Stimulated activated CD4-positive, alpha-beta T cell treated with anti-CD3 and anti-CD28 coated beads, Interleukin-12 subunit alpha, Interleukin-12 subunit beta, amount 100 ng/mL, for 4 hours (primary cell): ENCODE results near the gene STX7.

Experiments used
- DNase-seq: peaks from one replicate; pipeline ENCODE4 v3.0.0-alpha.2; 2020

The STX7 gene

GRCh38 chr6:132475925-132476324, 37.0 kb downstream of the STX7 start:
- DNase-seq, result no peak

GRCh38 chr6:132471787-132472186, 41.1 kb downstream of the STX7 start:
- DNase-seq, result no peak

GRCh38 chr6:132466952-132467351, 46.0 kb downstream of the STX7 start:
- no peak for DNase-seq

GRCh38 chr6:132465530-132466485, 47.1 kb downstream of the STX7 start:
- no peak for DNase-seq

- no peak for DNase-seq
These were observed 48.2 kb downstream of the STX7 start for GRCh38 chr6:132464538-132465256.

GRCh38 chr6:132461958-132462357, 51.0 kb downstream of the STX7 start:
- DNase-seq, result no peak

- no peak for DNase-seq
These were observed 53.3 kb downstream of the STX7 start for GRCh38 chr6:132459605-132459952.

GRCh38 chr6:132458887-132459604, 53.9 kb downstream of the STX7 start:
- DNase-seq, result no peak

- no peak for DNase-seq
These were observed 56.2 kb downstream of the STX7 start for GRCh38 chr6:132456700-132457143.

GRCh38 chr6:132446855-132447241, 66.1 kb downstream of the STX7 start:
- no peak for DNase-seq

- no peak for DNase-seq
These were observed 66.6 kb downstream of the STX7 start for GRCh38 chr6:132446141-132446854.

- no peak for DNase-seq
These were observed 67.5 kb downstream of the STX7 start for GRCh38 chr6:132445201-132445951.

- no peak for DNase-seq
These were observed 69.7 kb downstream of the STX7 start for GRCh38 chr6:132443206-132443605.

- no peak for DNase-seq
These were observed 82.8 kb downstream of the STX7 start for GRCh38 chr6:132430110-132430509.

- no peak for DNase-seq
These were observed 87.7 kb downstream of the STX7 start for GRCh38 chr6:132425176-132425575.

GRCh38 chr6:132423839-132424238, 89.1 kb downstream of the STX7 start:
- DNase-seq, result no peak

- no peak for DNase-seq
These were observed 94.5 kb downstream of the STX7 start for GRCh38 chr6:132418235-132418965.

- no peak for DNase-seq
These were observed 98.2 kb downstream of the STX7 start for GRCh38 chr6:132414761-132415160.

- no peak for DNase-seq
These were observed 98.6 kb downstream of the STX7 start for GRCh38 chr6:132414322-132414721.

GRCh38 chr6:132413499-132413802, 99.5 kb downstream of the STX7 start:
- no peak for DNase-seq
